RKO (cell line): ENCODE measurements around the gene WAS.
"Not testable (repeated sequence)": the region's sequence is repeated elsewhere in the genome, so short reads cannot be mapped to it uniquely, and the experiment has no call there.

Source experiments
- DNase-seq: peaks from one replicate; pipeline ENCODE4 v3.0.0-alpha.2; 2016; ENCODE audit warnings: low spot score

WAS gene

DNA sequence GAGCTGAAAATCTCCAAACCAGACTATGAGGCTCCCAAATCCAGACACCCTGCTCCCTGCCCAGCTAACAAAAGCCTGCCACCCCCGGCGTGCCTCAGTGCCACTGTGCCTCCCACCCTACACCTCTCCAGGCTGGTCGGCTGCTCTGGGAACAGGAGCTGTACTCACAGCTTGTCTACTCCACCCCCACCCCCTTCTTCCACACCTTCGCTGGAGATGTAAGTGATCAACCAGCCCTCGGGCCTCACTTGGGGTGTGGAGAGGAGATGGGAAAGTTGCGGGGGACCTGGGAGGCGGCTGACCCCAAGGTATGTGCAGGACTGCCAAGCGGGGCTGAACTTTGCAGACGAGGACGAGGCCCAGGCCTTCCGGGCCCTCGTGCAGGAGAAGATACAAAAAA lies 1.8 kb downstream of the WAS start:
- DNase-seq = no peak

DNA sequence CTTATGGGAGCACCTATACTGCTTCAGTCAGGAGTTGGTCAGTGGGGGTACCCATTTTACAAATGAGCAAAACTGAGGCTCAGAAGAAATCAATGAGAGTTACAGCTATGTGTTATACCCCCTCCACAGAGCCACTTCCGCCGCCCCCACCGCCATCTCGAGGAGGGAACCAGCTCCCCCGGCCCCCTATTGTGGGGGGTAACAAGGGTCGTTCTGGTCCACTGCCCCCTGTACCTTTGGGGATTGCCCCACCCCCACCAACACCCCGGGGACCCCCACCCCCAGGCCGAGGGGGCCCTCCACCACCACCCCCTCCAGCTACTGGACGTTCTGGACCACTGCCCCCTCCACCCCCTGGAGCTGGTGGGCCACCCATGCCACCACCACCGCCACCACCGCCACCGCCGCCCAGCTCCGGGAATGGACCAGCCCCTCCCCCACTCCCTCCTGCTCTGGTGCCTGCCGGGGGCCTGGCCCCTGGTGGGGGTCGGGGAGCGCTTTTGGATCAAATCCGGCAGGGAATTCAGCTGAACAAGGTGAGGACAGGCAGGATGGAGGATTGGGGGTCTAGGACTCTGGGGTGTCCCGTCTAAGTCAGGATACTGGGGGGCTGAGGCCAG lies 5.0 kb downstream of the WAS start:
- DNase-seq = no peak

DNA sequence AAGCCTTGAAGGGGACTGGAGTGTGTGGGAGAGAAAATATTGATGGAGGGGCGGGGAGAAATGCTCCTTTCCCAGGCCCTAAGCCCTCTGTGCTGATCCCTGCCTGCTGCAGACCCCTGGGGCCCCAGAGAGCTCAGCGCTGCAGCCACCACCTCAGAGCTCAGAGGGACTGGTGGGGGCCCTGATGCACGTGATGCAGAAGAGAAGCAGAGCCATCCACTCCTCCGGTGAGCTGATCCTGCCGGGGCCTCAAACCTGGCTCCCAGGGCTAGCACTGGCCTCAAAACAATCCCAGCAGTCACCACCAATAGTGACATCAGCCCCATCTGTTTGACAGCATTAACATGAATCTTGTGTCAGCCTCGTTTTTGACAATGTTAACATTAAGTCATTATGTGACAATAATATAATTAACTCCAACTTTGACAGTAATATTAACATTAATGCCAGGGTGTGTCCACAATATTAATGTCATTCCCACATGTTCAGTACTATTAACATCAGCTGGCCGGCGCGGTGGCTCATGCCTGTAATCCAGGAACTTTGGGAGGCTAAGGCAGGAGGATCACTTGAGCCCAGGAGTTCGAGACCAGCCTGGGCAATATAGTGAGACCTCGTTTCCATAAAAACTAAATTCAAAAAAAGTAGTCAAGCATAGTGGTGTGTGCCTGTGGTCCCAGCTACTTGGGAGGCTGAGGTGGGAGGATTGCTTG lies 5.8 kb downstream of the WAS start:
- DNase-seq = no peak

DNA sequence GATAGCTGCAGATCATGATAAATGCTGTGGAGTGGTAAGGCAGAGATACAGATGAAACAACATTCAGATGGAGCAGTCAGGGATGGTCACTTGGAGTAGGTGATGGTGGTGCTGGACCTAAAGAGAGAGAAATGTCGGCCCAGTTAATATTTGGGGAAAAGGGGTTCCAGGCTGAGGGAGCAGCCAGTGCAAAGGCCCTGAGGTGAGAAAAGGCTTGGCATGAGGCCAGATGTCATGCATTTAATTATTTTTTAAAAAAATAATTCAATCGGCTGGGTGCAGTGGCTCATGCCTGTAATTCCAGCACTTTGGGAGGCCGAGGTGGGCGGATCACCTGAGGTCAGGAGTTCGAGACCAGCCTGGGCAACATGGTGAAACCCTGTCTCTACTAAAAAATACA lies 8.1 kb downstream of the WAS start:
- not testable (repeated sequence) for DNase-seq

DNA sequence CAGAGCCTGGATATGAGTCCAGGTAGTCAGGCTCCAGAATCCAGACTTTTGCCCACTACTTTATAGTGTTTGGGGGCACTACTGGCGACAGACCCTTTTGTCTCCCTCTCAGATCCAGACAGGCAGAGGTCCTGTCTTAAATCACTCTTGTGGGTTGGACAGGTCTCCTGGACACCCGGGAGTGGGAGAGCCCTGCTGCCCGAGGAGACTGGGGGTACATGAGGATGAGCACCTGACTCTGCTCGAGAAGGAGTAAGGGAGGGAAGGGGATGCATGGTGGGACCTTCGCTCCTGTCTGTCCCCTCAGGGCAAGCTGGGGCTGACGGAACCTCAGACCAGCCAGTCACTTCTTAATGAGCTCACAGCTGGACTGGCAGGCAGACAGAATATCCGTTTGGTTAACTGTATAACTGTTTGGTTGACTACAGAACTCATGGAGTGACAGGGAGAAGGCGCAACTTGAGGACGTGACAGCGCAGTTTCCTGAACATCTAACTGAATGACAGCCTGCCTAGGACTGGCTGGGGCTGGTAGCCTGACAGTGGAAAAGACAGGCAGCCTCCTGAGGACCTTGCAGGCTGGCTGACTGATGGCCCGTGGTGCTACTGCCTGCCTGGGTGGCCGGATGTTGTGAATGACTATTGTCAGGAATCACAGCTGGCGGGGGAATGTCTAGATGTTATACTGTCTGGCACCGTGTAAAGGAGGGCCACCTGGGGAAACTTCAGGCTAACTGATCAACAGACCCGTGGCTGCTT lies 11.4 kb downstream of the WAS start:
- DNase-seq = no peak

DNA sequence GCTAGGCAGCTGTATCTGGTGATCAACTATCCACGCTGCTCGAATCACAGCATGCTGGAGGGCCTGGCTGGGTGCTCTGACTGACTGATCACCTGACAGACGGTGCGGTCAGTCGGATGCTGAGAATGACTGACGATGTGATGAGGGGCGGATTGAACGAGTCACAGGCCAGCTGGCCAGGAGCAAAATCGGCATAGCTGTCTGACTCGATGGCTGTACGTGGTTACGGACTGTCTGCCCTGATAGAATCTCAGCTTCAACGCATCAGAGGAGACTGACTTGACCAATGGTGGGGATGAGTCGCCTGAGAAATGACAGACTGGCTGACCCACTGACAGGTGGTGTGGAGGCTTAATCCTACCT lies 11.9 kb downstream of the WAS start:
- peak; percentile 62 for DNase-seq

DNA sequence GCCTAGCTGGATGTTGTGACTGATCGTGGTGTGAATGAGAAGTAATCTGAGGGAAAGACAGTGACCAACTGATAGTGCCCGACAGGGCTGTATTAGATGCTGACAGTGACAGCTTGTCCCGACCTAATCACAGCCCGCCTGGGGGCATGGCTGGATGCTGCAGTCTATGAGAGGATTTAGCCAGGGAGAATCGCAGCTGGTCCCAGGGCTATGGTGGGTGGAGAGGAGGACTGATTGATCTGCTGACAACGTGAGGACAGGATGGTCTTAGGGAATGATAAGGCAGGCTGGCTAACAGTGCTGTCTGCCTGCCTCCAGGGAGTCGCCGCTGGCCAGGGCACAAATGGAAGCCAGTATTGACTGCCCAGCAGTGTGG lies 12.3 kb downstream of the WAS start:
- DNase-seq = no peak

DNA sequence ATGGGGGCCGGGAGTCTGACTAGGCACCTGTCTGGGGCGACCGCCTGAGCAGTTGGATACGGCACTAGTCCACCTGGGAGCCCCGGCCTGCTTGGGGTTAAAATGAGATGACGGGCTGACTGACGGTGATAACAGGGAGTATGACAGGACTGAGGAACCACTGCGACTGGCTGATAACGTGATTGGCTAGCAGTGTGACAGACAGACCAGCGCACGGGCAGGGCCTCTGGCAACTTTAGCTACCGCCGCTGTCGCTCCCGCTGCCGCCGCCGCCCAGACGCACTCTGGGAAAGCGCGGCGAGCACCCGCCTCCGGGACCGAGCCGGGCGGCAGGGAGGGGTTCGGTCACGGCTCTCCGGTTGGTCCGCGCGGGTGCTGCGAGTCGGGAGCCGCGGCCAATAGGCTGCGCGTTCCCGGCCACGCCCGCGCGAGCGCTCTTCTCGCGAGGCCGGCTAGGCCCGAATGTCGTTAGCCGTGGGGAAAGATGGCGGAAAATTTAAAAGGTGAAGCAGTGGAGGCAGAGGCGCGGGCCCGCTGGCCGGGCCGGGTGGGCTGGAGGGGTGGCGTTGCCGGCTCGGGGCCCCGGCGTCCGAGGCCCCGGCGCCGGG lies 12.8 kb downstream of the WAS start, which contains the start of gene SUV39H1:
Gene SUV39H1, plus strand, starts transcription at position 434 of the 608 bp plus-strand sequence. Its CDS starts 51 bp downstream, at position 485.
- DNase-seq = peak; percentile 83

DNA sequence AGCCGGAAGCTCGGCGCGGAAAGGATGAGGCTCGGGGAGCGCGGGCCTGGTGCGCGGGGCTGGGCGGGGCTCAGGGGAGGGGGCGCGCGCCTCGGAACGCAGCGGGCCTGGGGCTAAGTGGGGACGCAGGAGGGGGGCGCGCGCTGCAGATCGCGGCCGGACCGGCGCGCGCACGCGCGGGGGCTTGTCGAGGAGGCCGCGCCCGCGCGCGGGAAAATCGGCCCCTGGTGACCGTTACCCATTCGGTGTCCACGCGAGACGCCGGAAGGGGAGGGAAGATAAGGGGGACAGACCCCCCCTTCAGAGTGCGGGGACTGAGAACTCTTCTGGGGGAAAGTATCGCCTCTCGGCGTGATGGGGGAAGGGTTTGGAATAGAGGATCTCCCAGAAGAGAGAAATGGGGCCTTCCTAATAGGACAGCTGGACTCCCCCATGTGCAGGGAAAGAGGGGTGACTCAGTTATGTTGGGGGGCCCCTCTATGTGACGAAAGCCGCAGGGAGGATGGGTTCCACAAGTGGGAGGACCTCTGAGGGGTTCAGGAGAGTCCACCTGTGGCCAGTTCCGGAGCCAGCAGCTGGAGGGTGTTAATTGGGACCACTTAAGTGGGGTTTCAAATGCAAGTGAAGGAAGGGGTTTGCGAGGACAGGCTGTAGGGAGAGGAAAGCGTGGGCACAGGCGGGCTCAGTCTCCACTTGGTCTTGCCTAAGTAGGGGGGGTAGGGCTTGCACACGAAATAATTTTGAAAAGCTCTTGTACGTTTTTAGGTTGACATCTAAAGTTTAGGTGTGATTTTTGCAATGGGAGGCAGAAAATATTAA lies 13.5 kb downstream of the WAS start:
- peak; percentile 54 for DNase-seq

DNA sequence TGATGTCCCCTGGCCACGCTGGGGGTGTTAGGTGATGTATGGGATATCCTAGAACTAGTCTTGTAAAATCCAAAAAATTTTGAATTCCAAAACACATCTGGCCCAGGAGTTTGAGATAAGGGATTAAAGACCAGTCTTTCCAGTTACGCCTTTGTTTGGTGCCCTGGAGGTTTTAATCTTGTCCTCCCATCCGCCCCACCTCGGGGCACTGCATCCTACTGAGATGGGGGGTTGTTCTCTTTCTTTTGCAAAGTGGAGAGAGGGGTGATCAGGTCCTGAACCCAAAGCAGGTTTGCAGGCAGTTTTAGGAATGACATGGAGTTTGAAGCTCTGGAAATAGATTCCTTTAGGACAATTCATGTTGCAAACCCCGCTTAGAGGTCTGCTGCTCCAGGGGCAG lies 14.7 kb downstream of the WAS start:
- no peak for DNase-seq

DNA sequence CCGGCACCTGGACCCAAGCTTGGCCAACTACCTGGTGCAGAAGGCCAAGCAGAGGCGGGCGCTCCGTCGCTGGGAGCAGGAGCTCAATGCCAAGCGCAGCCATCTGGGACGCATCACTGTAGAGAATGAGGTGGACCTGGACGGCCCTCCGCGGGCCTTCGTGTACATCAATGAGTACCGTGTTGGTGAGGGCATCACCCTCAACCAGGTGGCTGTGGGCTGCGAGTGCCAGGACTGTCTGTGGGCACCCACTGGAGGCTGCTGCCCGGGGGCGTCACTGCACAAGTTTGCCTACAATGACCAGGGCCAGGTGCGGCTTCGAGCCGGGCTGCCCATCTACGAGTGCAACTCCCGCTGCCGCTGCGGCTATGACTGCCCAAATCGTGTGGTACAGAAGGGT lies 16.6 kb downstream of the WAS start:
- DNase-seq = no peak

DNA sequence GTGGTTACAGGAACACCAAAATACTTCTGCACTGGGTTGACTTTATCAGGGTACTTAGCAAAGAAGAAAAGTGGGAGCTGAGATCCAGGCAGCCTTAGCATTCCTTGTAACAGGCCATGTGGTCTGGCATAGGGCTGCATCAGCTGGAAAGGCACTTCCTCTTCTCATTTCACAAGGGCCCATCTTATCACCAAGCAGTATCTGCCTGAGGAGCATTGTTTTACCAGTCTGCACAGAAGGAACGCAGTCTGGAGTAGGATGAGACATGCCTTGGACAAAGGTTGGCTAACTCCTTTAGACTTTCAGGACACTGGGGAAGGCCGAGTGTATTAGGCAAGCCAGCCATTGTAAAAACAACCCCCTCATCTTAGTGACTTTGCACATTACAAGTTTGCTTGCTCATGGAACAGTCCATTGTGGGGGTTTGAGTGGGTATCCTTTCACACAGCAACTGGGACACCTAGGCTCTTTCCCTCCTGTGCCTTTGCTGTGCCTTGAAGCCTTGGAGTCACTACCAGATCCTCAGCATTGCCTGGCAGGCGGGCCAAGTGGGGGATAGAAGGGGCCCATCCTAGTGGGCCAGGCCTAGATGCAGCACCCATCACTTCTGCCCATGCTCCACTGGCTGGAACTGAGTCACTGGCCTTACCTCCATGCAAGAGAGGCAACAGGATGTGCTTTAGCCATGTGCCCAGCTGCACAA lies 17.5 kb downstream of the WAS start:
- no peak for DNase-seq

DNA sequence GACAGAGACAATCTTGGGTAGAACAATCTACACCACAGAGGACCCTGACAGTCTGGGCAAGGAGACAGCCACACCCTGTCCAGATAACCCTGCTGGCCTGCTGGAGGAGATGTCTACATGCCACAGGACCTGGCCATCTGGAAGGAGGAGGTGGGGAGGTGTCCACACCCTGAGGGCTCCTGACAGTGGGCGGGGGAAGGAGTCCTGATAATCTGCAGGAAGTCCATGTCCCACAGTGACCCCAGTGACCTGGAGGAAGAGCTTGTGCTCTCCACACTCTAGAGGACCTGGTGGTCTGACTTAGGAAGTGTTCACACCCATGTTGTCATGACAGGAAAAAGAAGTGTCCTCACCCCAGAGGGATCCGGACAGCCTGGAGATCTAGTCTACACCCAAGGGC lies 18.4 kb downstream of the WAS start:
- DNase-seq = no peak

DNA sequence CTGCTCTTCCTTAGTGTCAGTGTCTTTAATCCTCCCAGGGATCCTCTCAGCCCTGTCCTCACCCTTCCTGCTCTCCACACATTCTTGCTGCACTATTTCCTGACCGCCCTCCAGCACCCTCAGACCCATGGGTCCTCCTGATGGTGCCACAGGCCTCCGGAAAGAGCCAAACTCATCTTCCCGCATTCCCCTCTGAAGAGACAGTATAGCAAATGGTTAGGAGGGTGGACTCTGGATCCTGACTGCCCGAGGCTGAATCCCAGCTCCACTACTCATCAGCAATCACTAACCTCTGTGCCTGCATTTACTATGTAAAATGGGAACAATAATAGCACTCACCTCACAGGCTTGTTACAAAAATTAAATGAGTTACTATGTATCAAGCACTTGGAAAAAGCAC lies 19.1 kb downstream of the WAS start:
- no peak for DNase-seq

DNA sequence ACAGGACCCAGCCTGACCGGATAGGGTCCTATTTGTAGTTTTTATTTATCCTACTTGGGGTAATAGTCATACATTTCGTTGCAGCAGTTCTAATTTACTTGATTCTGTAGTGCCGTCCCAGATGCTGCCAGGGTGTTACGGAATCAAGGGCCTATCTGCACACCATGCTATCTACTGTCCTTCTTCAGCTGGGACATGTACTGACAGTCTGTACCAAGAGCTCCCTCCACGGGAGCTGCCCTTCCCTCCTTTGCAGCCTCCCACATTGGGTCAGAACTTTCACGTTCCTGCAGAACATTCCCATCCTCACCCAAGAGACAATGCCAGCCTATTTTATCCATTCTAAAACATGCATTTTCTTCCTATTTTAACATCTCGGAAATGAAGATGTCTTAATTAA lies 19.6 kb downstream of the WAS start:
- DNase-seq = no peak

DNA sequence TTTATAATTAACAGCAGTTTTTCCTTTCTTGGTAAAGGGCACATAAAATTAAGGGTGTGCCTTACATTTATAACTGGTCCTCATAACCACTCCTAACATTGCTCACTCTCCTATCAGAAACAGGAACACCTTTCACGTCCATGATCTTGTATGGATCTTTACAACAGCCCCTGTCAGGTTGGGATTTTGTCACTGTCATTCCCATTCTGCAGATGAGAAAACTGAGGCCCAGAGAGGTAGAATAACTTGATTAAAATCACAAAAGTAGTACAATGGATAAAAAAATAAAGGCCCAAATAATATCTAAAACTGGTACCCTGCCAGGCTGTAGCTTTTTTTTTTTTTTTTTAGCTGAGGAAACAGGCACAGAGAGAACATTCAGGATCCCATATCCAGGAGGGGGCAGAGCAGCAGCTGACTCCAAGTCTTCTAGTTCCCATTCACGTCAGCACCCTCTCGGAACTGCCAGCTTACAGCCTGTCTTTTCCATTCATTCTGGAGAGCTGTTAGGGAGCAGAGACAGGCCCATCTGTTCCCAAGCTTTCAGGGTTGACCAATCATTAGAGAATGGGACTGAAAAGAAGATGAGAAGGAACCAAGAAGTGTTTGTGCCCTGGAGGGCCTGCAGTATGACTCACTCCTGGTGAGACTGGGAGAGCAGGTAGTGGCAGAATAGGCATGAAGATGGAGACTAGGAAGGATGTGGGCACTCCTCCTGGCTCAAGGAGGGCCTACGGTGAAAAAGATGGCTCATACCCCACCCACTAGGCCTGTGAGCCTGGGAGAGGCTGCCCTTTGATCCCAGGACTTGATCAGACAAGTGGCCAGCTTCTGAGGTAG lies 20.3 kb downstream of the WAS start:
- no peak for DNase-seq

DNA sequence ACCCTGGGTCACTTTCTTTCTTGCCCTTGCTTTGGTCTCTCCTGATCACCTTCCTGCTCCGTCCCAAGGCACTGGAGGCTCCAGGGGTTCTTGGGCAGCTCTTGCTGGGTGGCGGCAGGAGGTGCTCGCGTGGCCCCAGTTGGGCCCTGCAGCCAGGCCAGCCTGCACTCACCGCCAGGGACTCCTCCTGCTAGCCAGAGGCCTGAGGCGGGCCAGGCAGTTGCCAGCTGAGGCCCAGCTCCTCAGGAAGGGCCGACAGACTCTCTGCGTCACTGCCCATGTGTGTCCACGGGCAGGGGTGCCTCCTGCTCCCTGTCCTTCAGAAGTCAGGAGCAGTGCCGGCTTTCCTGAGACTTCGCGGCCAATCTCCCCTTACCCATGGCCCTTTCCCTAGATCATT lies 22.3 kb downstream of the WAS start:
- DNase-seq = no peak

DNA sequence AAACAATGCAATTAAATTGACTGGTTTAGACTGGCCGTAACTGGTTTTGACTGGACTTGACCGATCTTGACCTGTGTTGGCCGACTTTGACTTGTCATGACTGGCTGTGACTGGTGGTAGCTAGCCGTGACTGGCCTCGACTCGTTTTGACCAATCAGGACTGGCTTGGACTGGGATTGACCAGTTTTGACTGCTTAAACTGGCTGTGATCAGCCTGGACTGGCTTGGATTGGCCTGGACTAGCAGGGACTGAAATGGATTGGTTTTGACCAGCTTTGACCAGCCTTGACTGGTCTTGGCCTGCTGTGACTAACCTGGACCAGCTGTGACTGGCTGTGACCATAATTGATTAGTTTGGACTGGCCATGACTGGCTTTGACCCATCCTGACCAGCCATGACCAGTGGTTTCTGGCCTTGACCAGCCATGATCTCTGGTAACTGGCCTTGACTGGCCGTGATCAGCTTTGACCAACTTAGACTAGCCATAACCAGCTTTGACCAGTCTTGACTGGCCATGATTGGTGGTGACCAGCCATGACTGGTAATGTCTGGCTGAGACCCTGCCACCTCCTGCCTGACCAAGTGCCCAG lies 26.0 kb downstream of the WAS start:
- DNase-seq = no peak

DNA sequence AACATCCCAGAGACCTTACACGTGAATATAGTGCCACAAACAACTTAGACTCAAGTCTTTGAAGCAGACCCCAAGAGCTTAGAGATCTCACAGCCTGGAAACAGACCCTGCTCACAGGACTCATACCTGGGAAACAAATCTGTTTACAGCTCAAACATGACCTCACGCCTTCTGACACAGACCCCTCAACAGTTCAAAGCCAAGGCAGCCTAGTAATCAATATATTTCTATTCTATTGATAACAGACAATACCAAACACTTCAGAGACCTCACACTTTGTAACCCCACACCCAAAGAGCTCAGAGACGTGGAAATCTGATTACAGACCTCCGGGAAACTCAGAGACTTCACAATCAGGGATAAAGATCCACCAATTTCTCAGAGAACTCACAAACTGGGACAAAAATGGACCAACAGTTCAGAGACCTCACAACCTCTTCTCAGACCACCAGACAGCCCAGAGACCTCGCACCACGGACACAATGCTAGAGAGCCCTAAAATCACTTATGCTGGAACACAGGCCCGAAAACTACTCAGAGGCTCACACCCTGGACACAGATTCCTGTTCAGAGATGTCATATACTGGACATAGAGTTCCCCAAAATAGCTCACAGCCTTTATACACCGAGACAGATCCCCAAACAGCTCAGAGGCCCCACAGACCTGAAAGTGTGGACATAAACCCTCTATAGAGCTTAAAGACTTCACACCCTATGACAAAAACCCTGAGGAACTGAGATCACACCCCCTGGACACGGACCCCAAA lies 27.7 kb downstream of the WAS start:
- DNase-seq = no peak
